ENCODE data around the gene TFCP2.

DNA sequence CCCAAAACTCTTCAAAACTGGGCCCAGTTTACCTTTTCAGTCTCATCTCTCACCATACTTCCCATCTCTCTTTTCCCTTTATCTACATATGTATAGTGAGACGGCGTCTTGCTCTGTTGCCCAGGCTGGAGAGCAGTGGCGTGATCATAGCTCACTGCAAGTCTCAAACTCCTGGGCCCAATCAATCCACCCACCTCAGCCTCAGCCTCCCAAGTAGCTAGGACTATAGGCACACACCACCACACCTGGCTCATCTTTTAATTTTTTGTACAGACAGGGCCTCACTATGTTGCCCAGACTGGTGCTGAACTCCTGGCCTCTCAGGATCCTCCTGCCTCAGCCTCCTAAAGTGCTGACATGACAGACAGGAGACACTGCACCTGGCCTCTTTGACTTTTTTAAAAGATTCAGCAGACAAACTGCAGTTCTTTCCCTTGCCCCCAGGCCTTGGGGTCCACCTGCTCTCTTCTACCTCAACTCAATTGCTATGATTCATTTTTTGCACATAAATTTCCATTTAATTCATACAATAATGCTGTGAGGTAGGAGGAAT, 33.6 kb downstream of the TFCP2 start:
- TF ChIP-seq POLR2AphosphoS5 (IDR thresholded peaks at IDR 0.05; ENCODE audit: low read depth, low read length): no peak
- TF ChIP-seq FOXP2 (optimal IDR thresholded peaks at IDR 0.05; ENCODE audit: borderline replicate concordance, extremely low read depth, extremely low read length, insufficient read depth): no peak
- TF ChIP-seq SIN3A (IDR thresholded peaks at IDR 0.05; ENCODE audit: borderline replicate concordance, insufficient read depth, low read length): no peak

Measured in PFSK-1 (cell line).